Measurements from ENCODE around the gene TBC1D22A.
A peak's percentile ranks its signal among the peaks of the same experiment; 100 is the strongest.

Gene TBC1D22A

DNA sequence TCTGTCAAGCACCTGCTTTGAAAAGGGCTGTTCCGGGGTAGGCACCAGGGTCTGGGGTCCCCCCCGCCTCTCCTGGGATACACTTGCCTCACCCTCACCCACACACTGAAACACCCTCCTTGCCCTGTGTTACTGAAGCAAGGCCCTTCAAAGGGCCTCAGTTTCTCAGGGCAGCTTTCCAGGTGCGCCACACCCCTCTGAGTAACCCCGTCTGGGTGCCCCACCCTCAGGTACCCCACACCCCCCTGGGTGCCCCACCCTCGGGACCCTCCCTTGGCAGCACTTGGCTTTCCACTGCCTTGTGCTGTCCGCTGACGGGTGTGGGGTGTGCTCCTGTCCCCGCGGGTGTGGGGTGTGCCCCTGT lies 413.6 kb downstream of the TBC1D22A start:
- H3K4me1 Mint-ChIP-seq, result peaks cover 2% of the 10 kb centered on the region
- ATAC-seq (ENCODE audit: low read depth), result no peak
- no peaks in the 10 kb centered on the region for H3K27me3 Mint-ChIP-seq
- H3K9me3 Mint-ChIP-seq, result no peaks in the 10 kb centered on the region
- no peak for DNase-seq (ENCODE audit: low spot score in 2 of 2)
- H3K27ac Mint-ChIP-seq, result no peak overlapping the region
- peaks cover 35% of the 10 kb centered on the region for H3K36me3 Mint-ChIP-seq
- no peak overlapping the region for H3K4me3 Mint-ChIP-seq

DNA sequence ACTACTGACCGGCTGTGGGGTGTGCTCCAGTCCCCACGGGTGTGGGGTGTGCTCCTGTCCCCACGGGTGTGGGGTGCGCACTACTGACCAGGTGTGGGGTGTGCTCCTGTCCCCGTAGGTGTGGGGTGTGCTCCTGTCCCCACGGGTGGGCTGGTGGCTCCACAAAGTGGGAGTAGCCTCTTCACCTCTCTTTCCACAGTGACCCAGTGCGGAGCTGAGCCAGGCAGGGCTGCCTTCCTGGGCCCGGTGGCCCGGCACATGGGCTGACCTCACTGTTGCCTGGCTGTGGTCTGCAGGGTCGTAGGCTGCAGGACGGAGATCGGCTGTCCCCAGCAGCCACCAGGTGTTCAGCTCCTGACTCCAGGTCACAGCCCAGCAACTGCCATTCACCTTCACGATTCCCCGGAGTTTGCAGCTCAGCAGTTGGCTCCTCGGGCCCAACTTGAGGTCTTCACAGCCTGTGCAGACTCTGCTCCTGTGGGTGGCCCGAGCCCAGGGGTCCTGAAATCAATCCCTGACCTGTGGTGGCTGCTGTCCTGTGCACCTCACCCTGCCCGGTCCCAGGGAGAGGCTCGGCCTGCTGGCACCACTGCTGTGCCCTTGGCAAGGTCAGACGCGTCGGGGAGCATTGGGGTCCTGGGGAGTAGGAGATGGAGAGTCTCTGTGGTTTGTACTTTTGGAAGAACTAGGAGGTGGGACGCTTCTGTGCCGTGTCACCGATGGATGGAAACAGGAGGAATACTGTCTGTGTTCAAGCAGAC lies 414.3 kb downstream of the TBC1D22A start:
- H3K9me3 Mint-ChIP-seq, result no peaks in the 10 kb centered on the region
- ATAC-seq (ENCODE audit: low read depth) (no peak), DNase-seq (ENCODE audit: low spot score in 2 of 2) (no peak)
- H3K36me3 Mint-ChIP-seq, result peaks cover 35% of the 10 kb centered on the region
- H3K4me1 Mint-ChIP-seq, result peaks cover 2% of the 10 kb centered on the region
- no peak overlapping the region for H3K4me3 Mint-ChIP-seq
- H3K27ac Mint-ChIP-seq, result no peak overlapping the region
- H3K27me3 Mint-ChIP-seq, result no peaks in the 10 kb centered on the region

DNA sequence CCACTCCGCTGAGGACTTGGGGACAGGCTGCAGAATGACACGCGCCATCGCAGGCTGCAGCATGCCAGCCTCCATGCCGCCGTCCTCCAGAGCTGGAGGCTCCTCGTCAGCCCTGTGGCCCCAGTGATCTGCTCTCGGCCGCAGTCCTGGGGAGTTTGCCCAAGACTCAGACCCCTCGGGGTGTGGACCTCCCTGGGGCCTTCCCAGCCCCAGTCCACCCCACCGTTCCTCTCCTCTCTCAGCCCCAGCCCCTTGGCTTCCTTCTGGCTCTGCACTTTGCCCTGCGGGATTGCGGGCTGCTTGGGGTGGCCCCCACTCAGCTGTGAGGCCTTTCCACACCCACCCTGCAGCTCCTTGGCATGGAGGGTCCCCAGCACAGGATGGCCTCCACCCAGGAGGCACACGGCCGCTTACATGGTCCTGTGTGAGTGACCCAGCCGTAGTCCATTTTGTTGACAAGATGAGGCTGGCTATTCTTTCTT lies 414.9 kb downstream of the TBC1D22A start:
- Mint-ChIP-seq H3K36me3 (peaks cover 35% of the 10 kb centered on the region), H3K27ac (no peak overlapping the region)

GRCh38 chr22:47178339-47178738 lies 415.9 kb downstream of the TBC1D22A start:
- H3K9me3 Mint-ChIP-seq, result no peaks in the 10 kb centered on the region
- peaks cover 2% of the 10 kb centered on the region for H3K4me1 Mint-ChIP-seq
- no peak for DNase-seq (ENCODE audit: low spot score in 2 of 2)
- no peak overlapping the region for H3K4me3 Mint-ChIP-seq
- ATAC-seq (ENCODE audit: low read depth), result no peak
- H3K27ac Mint-ChIP-seq, result no peak overlapping the region
- peaks cover 34% of the 10 kb centered on the region for H3K36me3 Mint-ChIP-seq
- H3K27me3 Mint-ChIP-seq, result no peaks in the 10 kb centered on the region

More for the DNA sequence above, 414.9 kb downstream of the TBC1D22A start:
- no peaks in the 10 kb centered on the region for H3K9me3 Mint-ChIP-seq
- no peak overlapping the region for H3K4me3 Mint-ChIP-seq
- ATAC-seq (ENCODE audit: low read depth) (no peak), DNase-seq (ENCODE audit: low spot score in 2 of 2) (no peak)
- H3K4me1 Mint-ChIP-seq, result peaks cover 2% of the 10 kb centered on the region
- H3K27me3 Mint-ChIP-seq, result no peaks in the 10 kb centered on the region

DNA sequence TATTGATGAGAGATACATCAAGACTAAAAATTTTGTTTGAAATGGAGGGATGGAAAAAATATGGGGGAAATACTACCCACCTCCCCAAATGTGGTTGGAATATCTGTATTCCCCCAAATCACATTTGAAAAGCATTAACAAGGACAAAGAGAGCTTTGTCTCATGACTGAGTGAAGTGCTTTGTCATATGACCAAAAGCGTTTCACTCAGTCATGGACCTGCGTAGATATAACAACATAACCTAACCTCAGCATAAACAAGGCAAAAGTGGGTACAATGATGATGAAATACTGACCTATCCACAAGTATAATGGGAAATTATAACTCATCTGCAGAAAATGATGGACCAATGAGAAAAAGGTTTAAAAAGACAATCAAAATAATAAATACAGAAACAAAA lies 418.3 kb downstream of the TBC1D22A start:
- Mint-ChIP-seq H3K9me3 (peaks cover 7% of the 10 kb centered on the region), H3K4me1 (peaks cover 2% of the 10 kb centered on the region), H3K27ac (no peak overlapping the region), H3K4me3 (no peak overlapping the region), H3K27me3 (no peaks in the 10 kb centered on the region), H3K36me3 (peaks cover 17% of the 10 kb centered on the region)
- no peak for DNase-seq (ENCODE audit: low spot score in 2 of 2)
- ATAC-seq (ENCODE audit: low read depth), result no peak

DNA sequence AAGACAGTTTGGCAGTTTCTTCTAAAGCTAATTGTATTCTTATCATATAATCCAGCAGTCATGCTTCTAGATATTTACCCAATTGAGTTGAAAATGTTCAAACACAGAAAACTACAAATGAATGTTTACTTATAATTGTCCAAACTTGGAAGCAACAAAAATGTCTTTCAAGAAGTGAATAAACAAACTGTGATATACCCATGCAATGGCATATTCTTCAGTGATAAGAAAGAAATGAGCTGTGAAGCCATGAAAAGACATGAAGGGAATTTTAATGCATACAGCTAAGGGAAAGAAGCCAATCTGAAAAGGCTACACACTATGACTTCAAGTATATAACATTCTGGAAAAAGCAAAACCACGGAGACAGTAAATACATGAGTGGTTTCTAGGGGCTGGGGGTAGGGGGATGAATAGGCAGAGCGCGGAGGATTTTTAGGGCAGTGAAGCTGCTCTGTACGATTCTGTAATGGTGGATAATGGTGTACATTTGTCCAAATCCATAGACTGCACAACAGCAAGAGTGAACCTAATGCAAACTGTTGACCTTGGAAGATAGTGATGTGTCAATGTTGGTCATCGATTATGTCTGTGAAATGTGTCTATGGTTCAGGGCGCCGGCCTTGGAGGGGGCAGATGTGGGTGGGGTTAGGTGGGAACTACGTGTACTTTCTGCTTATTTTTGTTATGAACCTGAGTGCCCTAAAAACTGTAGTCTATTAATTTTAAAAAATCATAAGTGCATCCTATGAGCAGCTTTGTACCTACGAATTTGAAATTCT lies 424.9 kb downstream of the TBC1D22A start:
- H3K4me3 Mint-ChIP-seq, result no peak overlapping the region
- peaks cover 2% of the 10 kb centered on the region for H3K4me1 Mint-ChIP-seq
- peaks cover 7% of the 10 kb centered on the region for H3K9me3 Mint-ChIP-seq
- no peaks in the 10 kb centered on the region for H3K36me3 Mint-ChIP-seq
- no peaks in the 10 kb centered on the region for H3K27me3 Mint-ChIP-seq
- ATAC-seq (ENCODE audit: low read depth) (no peak), DNase-seq (ENCODE audit: low spot score in 2 of 2) (no peak)
- H3K27ac Mint-ChIP-seq, result no peak overlapping the region

- Mint-ChIP-seq H3K4me1 (peaks cover 2% of the 10 kb centered on the region), H3K4me3 (no peak overlapping the region), H3K9me3 (peaks cover 7% of the 10 kb centered on the region), H3K27me3 (no peaks in the 10 kb centered on the region), H3K36me3 (peaks cover 1% of the 10 kb centered on the region), H3K27ac (no peak overlapping the region)
- DNase-seq (ENCODE audit: low spot score in 2 of 2) (no peak), ATAC-seq (ENCODE audit: low read depth) (no peak)
These were observed 426.0 kb downstream of the TBC1D22A start for GRCh38 chr22:47188261-47189055.

DNA sequence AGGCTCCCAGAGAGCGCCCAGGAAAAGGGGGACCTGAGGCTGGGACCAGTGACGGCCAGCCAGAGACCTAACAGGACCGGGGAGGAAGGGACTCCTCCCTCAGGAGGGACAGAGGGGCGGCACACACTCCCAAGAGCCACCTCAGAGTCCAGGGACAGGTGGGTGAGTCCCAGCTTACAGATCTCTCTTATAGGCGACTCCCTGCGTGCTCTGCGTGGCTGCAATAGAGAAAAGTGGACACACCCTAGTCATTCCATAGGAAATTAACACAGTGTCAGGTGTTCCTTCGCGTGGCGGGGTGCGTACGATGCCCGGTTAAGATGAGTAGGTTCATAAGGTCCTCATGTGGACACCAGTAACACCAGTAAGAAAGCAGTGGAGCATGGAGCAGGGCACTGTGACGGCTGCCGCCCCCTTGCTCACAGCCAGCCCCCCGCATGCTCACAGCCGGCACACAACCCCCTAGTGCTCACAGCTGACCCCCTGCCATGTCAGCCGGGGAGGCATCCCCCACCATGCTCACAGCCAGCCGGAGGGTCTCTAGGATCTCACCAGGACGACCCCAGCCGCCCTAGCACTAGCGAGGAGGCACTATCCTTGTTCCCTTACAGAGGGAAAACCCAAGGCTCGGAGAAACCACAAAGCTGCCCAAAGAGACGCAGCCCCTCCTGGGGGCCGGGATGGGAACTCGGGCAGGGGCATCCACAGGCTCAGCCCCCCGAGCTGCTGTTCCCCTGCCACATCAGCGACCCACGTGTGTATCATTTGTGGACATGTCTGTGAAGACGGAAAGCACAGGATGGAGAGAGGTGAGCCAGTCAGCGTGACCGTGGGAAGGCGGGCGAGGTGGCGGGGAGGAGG lies 426.8 kb downstream of the TBC1D22A start:
- Mint-ChIP-seq H3K27ac (no peak overlapping the region), H3K36me3 (peaks cover 1% of the 10 kb centered on the region), H3K4me3 (no peak overlapping the region), H3K4me1 (peaks cover 2% of the 10 kb centered on the region), H3K27me3 (no peaks in the 10 kb centered on the region), H3K9me3 (peaks cover 7% of the 10 kb centered on the region)
- ATAC-seq (ENCODE audit: low read depth) (no peak), DNase-seq (ENCODE audit: low spot score in 2 of 2) (no peak)

DNA sequence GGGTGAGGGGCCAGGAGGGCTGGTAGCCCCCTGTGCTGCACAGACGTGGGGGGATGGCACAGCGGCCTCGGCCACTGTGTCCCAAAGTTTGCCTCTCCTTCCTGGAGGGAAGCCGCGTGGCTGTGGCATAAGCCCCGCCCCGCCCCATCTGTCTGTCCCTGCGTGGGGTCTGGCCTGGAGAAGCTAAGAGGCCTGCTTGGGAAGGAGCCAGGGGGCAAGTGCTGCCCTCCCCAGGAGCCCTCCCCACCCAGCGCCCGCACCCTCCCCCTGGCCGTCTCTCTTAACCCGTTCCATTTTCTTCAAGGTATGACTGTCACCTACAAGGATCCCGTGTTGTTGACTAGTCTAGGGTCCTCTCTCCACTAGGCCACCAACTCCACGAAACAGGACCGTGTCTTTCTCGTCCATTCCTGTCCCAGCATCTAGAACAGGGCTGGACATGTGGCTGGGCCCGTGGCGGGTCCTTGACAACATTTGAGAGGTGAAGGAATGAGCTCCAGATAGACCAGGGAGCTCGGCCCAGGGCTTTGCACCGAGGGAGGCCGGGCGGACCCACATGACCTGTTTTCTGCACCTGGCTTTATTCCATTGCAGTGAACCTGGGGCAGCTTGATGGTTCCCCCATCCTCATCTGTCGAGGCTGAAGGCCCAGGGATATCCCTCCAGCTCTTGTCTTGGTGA lies 428.0 kb downstream of the TBC1D22A start:
- no peak overlapping the region for H3K27ac Mint-ChIP-seq
- no peak for ATAC-seq (ENCODE audit: low read depth)
- H3K27me3 Mint-ChIP-seq, result no peaks in the 10 kb centered on the region
- H3K4me1 Mint-ChIP-seq, result peaks cover 2% of the 10 kb centered on the region
- H3K4me3 Mint-ChIP-seq, result no peak overlapping the region
- DNase-seq (ENCODE audit: low spot score in 2 of 2), result no peak
- no peaks in the 10 kb centered on the region for H3K9me3 Mint-ChIP-seq
- H3K36me3 Mint-ChIP-seq, result peaks cover 1% of the 10 kb centered on the region

- no peak for ATAC-seq (ENCODE audit: low read depth)
- H3K4me3 Mint-ChIP-seq, result no peak overlapping the region
- no peaks in the 10 kb centered on the region for H3K9me3 Mint-ChIP-seq
- no peaks in the 10 kb centered on the region for H3K27me3 Mint-ChIP-seq
- H3K4me1 Mint-ChIP-seq, result peaks cover 2% of the 10 kb centered on the region
- DNase-seq (ENCODE audit: low spot score in 2 of 2), result no peak
- peak overlapping the region; percentile 43 for H3K27ac Mint-ChIP-seq
- H3K36me3 Mint-ChIP-seq, result peaks cover 1% of the 10 kb centered on the region
These were observed 428.7 kb downstream of the TBC1D22A start for GRCh38 chr22:47190957-47191670.

- Mint-ChIP-seq H3K27ac (peak overlapping the region; percentile 43), H3K27me3 (no peaks in the 10 kb centered on the region), H3K4me1 (peaks cover 2% of the 10 kb centered on the region), H3K4me3 (no peak overlapping the region), H3K9me3 (no peaks in the 10 kb centered on the region), H3K36me3 (peaks cover 1% of the 10 kb centered on the region)
- no peak for ATAC-seq (ENCODE audit: low read depth)
- no peak for DNase-seq (ENCODE audit: low spot score in 2 of 2)
These were observed 429.5 kb downstream of the TBC1D22A start for GRCh38 chr22:47191671-47192650.
